GM19239 (cell line): ENCODE results near the gene ASCC2.

ENCODE experiments used
- DNase-seq: peaks from one replicate; pipeline ENCODE4 v3.0.0; 2011; ENCODE audit warnings: low spot score; ENCODE audit not compliant: insufficient read length
- FAIRE-seq: peaks from 2 replicates; lab custom pipeline; 2011; peaks lifted over from hg19 to GRCh38; lab: Jason Lieb, UNC

Gene ASCC2

DNA sequence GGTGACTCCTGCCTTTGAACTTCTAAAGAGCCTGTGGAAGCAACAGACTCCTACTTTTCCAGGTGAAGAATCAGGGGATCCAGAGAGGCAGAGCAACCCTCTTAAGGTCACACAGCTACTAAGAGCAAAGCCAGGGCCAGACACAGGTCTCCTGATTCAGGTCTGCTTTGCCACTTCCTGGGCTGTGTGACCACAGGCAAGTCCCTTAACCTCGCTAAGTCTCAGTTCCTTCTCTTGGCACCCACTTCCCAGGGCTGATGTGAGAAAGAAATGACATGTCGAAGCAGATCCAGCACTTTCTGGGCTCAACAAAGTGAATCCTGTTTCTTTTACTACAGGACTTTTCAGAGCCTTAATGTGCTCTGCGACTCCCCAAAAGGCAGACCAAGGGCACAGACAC lies 40.7 kb downstream of the ASCC2 start:
- no peak for DNase-seq
- no peak for FAIRE-seq

GRCh38 chr22:29795663-29796062 lies 42.4 kb downstream of the ASCC2 start:
- FAIRE-seq: no peak

DNA sequence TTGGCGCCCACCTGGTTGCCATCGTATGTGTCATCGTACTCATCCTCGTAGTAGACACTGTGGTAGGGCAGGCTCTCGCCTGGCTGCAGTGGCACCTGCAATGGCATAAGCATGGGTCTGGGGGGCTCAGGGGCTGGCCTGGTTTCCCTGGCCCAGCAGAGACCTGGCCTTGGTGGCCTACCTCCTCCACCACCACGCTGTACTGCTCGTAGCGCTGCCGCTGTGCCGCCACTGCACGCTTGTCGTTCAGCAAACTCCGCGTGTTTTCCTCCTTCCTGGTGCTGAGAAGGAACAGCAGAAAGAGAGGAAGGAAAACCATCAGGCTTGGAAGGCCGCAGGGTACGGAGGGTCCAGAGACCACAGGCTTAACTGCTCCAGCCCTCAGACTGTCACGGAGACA lies 44.7 kb downstream of the ASCC2 start:
- DNase-seq: no peak
- FAIRE-seq: no peak

More at GRCh38 chr22:29795663-29796062, 42.4 kb downstream of the ASCC2 start:
- no peak for DNase-seq

- DNase-seq (no peak), FAIRE-seq (no peak)
These were observed 48.0 kb downstream of the ASCC2 start for GRCh38 chr22:29790061-29790460.

GRCh38 chr22:29788339-29789279 lies 49.5 kb downstream of the ASCC2 start:
- no peak for FAIRE-seq

GRCh38 chr22:29787371-29787980 lies 50.6 kb downstream of the ASCC2 start:
- FAIRE-seq (no peak), DNase-seq (no peak)

More at GRCh38 chr22:29788339-29789279, 49.5 kb downstream of the ASCC2 start:
- no peak for DNase-seq

GRCh38 chr22:29786031-29786430 lies 52.0 kb downstream of the ASCC2 start:
- DNase-seq (no peak), FAIRE-seq (no peak)

DNA sequence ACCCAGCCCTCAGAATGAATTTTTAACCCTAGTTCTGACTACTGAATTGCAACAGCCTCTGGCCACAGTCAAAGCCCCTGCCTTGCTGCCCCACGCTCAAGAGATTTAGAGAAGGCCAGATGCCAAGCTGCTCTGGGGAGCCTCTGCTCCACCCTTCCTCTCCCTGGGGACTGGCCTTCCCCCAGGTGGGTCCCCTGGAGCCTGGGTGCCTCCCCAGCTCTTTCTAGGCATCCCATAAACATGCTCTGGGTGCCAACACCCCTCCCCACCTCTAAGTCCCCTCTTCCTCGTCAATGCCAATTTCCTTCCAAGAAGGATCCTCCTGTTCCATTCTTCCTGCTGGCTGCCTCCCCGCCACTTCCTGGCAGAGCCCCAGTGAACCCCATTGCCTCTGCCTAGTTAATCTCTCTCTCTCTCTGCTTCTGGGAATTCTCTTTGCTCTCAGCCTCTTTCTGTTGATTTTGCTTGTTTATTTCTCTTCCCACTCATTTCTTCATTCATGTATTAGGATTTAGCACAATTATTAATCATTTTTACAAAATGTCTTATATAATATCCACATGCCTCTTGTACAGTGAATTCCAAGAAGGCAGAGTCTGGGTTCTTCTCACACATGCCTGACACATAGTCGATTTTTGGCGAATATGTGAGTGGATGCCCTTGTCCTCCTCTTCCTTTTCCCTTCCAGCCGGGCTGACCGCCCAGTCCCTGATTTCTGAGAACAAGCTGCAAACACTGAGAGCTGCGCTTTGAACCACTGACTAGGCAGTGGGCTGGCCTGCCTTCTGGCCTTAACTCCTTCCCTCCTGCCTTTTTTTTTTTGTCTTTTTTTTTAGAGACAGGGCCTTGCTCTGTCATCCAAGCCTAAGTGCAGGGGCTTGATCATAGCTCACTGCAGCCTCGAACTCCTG lies 53.4 kb downstream of the ASCC2 start:
- FAIRE-seq: no peak
- DNase-seq: no peak

- FAIRE-seq (no peak), DNase-seq (no peak)
These were observed 55.8 kb downstream of the ASCC2 start for GRCh38 chr22:29782061-29782845.

GRCh38 chr22:29780748-29781676 lies 57.1 kb downstream of the ASCC2 start:
- no peak for FAIRE-seq
- no peak for DNase-seq

DNA sequence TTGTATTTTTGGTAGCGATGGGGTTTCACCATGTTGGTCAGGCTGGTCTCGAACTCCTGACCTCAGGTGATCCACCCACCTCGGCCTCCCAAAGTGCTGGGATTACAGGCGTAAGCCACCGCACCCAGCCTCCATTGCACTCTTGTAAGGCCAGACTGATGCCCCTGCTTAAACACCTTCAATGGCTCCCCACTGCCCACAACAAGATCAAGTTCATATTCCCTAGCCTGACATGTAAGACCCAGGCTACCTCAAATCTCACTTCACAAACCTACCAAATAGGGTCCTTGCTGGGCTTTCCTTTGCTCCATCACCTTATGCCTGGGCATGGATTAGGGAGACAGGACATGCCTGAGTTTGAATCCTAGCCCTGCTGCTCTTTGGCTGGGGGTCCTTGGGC lies 57.9 kb downstream of the ASCC2 start:
- DNase-seq (no peak), FAIRE-seq (no peak)

DNA sequence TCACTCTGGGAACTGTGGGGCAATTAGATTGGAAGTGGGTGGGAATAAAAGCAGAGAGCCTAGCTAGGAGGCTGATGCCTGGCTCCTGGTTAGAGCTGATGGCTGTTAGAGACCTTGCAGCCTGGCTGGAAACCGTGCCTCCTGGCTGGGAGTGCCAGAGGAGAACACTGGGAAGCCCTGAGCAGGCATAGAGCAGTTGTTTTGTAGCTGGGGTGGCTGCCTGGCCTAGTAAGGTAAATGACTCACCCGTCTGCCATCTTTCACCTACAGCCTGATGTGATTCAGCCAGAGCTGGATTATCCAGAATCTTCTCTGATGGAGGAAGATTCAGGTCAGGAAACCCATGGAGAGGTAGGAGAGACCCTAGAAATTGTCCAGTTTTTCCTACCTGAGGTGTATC lies 64.8 kb downstream of the ASCC2 start:
- DNase-seq: no peak
- FAIRE-seq: no peak

DNA sequence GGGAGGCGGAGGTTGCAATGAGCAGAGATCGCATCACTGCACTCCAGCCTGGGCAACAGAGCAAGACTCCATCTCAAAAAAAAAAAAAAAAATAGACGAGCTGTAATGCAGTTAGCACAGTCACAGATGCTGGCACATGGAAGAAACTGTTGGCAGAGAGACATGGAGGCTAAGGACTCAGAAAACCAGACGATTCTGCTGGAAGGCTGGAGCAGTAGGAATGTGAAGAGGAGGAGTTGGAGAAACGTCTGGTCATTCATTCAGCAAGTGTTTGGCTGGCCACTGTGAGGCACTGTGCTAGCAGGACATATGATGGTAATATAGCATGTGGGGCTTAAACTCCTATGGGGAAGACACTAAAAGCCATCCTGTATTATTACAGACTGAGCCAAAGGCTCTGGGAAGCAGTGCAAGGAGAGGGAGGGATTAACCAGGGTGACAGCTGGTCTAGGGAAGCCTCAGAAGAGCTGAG lies 65.9 kb downstream of the ASCC2 start:
- FAIRE-seq: no peak
- no peak for DNase-seq

- DNase-seq (no peak), FAIRE-seq (no peak)
These were observed 68.3 kb downstream of the ASCC2 start for GRCh38 chr22:29769723-29770321.

GRCh38 chr22:29768052-29768693 lies 69.9 kb downstream of the ASCC2 start:
- DNase-seq (no peak), FAIRE-seq (no peak)

DNA sequence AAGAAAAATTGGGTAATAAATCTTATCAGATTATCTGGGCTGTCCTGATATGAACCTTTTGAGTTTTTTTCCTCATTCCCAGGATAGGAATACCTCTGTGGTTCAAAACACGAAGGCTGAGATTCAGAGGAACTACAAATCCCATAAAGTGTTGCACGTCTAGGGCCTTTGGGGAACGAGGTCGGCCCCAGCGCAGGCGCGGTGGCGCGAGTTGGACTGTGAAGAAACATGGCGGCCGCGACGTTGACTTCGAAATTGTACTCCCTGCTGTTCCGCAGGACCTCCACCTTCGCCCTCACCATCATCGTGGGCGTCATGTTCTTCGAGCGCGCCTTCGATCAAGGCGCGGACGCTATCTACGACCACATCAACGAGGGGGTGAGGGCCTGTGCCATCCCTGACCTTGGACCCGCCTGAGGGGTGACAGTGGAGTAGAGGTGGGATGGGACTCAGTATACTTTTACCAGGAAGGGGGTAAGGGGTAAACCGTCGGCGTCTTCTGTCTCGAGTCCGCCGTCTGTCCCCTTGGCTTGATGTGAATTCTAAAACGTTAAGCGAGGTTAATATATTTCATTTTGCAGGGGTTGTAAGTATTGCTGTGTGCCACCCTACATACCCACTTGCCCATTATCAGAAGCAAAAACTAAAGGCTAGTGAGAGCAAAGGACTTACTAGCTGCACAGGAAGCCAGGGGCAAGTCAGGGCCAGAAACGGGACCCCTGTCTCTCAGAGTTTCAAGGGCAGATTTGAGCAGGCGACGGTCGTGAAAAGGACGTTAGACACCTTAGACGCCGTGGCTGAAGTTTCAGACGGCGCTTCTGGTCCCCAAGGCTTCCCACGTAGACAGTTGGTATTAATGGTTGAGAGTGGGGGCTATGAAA lies 70.7 kb downstream of the ASCC2 start, which contains the start of gene UQCR10:
Gene UQCR10, plus strand, starts transcription at position 199 of the 881 bp plus-strand sequence. Its CDS starts 30 bp downstream, at position 229.
- DNase-seq (peak; percentile 87), FAIRE-seq (no peak)
